ENCODE results near the gene POLD4.
A peak's percentile ranks its signal among the peaks of the same experiment; 100 is the strongest.

The POLD4 gene

DNA sequence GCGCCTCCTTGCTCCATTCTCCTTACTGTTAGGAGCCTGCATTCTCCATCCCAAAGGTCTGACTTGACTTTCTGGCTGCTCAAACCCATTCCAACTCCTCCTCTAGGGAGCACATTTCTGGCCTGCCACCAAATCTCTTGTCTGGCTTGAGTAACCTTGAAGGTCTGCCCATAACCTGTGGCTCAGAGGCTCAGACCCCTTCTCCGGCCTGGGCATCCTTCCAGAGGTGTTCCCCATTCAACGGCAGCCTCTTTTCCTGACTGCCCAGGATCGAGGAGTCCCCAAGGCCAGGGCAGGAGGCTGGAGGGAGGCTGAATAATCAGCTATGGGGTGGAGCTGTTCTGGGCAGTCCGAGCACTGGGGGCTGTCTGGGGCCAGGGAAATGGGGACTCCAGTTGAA lies 40.6 kb upstream of the POLD4 start:
- no peaks in the 10 kb centered on the region for H3K9me3 Mint-ChIP-seq
- peak overlapping the region; percentile 49 for H3K27ac Mint-ChIP-seq
- peak overlapping the region; percentile 95 for H3K4me3 Mint-ChIP-seq
- peaks cover 58% of the 10 kb centered on the region for H3K4me1 Mint-ChIP-seq (ENCODE audit: low read depth)
- no peaks in the 10 kb centered on the region for H3K27me3 Mint-ChIP-seq
- H3K36me3 Mint-ChIP-seq (ENCODE audit: low read depth): peaks cover 69% of the 10 kb centered on the region
- DNase-seq: no peak

DNA sequence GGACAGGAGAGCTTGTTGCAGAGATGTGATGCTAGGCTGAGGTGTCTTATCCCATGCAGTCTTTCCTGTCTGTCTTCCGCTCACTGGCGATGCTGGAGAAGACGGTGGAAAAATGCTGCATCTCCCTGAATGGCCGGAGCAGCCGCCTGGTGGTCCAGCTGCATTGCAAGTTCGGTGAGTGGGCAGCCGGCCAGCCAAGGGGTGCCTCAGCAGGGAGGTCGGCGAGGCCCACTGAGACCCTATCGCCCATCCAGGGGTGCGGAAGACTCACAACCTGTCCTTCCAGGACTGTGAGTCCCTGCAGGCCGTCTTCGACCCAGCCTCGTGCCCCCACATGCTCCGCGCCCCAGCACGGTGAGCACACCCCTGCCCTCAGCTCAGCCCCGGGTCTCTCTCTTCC lies 40.1 kb upstream of the POLD4 start:
- Mint-ChIP-seq H3K27ac (peak overlapping the region; percentile 49), H3K27me3 (no peaks in the 10 kb centered on the region), H3K36me3 (ENCODE audit: low read depth) (peaks cover 64% of the 10 kb centered on the region), H3K9me3 (no peaks in the 10 kb centered on the region), H3K4me3 (peak overlapping the region; percentile 95), H3K4me1 (ENCODE audit: low read depth) (peaks cover 56% of the 10 kb centered on the region)
- DNase-seq: no peak

DNA sequence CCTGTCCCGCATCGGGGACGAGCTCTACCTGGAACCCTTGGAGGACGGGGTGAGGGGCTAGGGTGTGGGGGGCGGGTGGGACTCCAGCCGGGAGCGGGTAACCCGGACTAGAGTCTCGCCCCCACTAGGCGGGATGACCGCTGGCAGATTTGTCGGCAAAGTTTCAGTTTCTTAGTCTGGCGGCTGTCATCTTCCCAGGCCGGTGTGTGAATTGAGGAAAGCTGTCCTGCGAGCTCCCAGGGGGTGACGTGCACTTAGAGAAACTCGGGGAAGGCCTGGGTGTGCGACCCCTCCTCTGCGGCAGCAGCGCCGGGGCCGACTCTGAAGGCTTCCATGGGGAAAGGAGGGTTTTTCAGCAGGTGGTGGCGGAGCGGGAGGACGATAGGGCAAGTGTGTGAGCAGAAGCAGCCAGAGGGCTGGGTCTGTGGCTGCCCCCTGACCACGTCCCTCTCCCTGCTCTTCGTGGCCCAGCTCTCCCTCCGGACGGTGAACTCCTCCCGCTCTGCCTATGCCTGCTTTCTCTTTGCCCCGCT lies 38.9 kb upstream of the POLD4 start:
- Mint-ChIP-seq H3K9me3 (no peaks in the 10 kb centered on the region), H3K27me3 (no peaks in the 10 kb centered on the region), H3K4me3 (peak overlapping the region; percentile 95), H3K36me3 (ENCODE audit: low read depth) (peaks cover 52% of the 10 kb centered on the region), H3K4me1 (ENCODE audit: low read depth) (peaks cover 44% of the 10 kb centered on the region), H3K27ac (peak overlapping the region; percentile 90)
- DNase-seq: no peak

DNA sequence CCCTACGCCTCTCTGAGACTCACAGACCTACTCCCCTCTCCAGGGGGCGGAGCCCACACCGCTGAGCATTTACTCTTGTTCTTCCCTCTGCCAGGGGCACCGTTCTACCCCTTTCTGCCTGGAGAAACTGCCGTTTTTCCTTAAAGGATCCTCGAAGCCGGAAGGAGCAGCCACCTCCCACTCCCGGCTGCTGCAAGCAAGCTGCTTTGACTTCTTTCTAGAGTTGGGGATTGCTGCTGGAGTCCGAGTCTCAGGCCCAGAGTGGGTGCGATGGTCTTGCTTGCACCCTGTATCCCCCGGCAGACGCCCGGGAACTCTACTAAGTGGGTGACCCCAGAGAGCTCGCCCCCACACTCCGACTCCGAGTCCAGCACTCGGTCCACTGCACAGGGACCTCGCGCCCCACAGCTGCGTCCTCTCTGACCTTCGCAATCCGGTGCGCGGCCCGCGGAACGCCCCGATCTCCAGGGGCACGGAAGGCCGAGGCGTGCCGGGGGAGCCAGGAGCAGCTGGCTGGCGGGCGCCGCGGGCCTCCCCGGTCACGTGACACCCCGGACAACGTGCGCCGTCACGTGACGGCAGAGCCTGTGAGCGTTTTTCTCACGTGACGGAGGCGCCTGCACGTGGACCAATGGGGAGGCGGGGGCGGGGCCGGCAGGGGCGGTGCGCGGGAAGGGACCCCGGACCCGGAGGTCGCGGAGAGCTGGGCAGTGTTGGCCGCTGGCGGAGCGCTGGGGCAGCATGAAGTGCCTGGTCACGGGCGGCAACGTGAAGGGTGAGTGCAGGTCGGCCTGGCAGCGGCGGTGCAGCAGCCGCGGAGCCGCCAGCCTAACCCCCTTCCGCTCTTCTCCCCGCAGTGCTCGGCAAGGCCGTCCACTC lies 38.2 kb upstream of the POLD4 start, which contains the start of gene RAD9A:
Gene RAD9A (plus strand): TSS at position 683 of the 879 bp plus-strand sequence. CDS start 59 bp downstream, at position 742.
- peaks cover 39% of the 10 kb centered on the region for H3K4me1 Mint-ChIP-seq (ENCODE audit: low read depth)
- H3K27me3 Mint-ChIP-seq: no peaks in the 10 kb centered on the region
- H3K36me3 Mint-ChIP-seq (ENCODE audit: low read depth): peaks cover 46% of the 10 kb centered on the region
- peak within 1 kb of the TSS; percentile 90 for H3K27ac Mint-ChIP-seq
- peak within 1 kb of the TSS; percentile 95 for H3K4me3 Mint-ChIP-seq
- peak; percentile 92 for DNase-seq
- no peaks in the 10 kb centered on the region for H3K9me3 Mint-ChIP-seq

DNA sequence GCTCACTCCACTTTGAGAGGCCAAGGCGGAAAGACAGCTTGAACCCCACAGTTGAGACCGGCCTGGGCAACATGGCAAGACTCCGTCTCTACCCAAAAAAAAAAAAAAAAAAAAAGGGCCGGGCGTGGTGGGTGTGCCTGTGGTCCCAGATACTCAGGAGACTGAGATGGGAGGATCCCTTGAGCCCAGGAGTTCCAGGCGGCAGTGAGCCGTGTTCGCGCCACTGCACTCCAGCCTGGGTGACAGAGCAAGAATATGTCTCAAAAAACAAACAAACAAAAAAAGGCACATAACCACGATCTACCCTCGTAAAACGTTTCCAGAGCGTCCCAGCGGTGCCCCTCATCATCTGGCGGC lies 37.6 kb upstream of the POLD4 start:
- H3K27me3 Mint-ChIP-seq: no peaks in the 10 kb centered on the region
- H3K27ac Mint-ChIP-seq: peak overlapping the region; percentile 90
- peaks cover 36% of the 10 kb centered on the region for H3K4me1 Mint-ChIP-seq (ENCODE audit: low read depth)
- DNase-seq: no peak
- H3K4me3 Mint-ChIP-seq: peak overlapping the region; percentile 95
- no peaks in the 10 kb centered on the region for H3K9me3 Mint-ChIP-seq
- peaks cover 39% of the 10 kb centered on the region for H3K36me3 Mint-ChIP-seq (ENCODE audit: low read depth)

DNA sequence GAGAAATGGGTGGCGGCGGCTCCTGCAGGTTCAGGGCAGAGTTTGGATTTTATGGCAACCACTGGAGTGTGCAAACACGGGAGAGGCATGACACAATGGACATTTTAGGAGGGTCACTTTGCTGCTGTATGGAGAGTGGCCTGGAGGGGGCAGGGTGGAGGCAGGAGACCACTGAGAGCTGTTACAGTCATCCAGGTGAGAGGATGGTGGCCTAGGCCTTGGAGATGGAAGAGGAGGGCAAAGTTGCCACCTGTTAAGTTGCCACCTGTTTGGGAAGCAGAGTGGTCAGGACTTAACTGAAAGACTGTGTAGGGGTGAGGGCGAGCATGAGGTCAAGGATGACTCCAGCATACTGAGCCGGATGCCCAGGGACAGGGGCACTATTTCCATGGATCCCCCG lies 36.1 kb upstream of the POLD4 start:
- Mint-ChIP-seq H3K9me3 (no peaks in the 10 kb centered on the region), H3K4me1 (ENCODE audit: low read depth) (peaks cover 36% of the 10 kb centered on the region), H3K27ac (peak overlapping the region; percentile 13), H3K36me3 (ENCODE audit: low read depth) (peaks cover 25% of the 10 kb centered on the region), H3K4me3 (peak overlapping the region; percentile 53), H3K27me3 (no peaks in the 10 kb centered on the region)
- DNase-seq: peak; percentile 70

DNA sequence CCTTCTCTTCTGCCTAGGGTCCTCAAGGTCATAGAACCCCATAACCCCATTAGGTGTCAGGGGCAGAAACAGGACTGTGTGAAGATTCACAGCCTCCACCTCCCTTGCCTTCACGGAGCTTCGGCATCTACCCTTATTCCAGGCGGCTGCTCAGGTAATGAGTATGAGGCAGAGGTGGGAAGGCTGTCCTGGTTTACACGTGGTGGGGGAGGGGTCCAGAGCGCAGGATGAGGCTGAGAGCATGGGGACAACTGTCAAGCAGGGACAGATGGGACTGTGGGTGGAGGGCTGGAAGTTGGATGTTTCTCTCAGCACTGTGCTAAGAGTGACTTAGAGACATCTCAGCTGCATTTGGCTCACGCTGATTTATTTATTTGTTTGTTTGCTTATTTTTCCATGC lies 34.2 kb upstream of the POLD4 start:
- Mint-ChIP-seq H3K9me3 (no peaks in the 10 kb centered on the region), H3K27ac (peak overlapping the region; percentile 9), H3K4me3 (no peak overlapping the region), H3K27me3 (no peaks in the 10 kb centered on the region), H3K36me3 (ENCODE audit: low read depth) (peaks cover 8% of the 10 kb centered on the region), H3K4me1 (ENCODE audit: low read depth) (peaks cover 21% of the 10 kb centered on the region)
- DNase-seq: no peak

DNA sequence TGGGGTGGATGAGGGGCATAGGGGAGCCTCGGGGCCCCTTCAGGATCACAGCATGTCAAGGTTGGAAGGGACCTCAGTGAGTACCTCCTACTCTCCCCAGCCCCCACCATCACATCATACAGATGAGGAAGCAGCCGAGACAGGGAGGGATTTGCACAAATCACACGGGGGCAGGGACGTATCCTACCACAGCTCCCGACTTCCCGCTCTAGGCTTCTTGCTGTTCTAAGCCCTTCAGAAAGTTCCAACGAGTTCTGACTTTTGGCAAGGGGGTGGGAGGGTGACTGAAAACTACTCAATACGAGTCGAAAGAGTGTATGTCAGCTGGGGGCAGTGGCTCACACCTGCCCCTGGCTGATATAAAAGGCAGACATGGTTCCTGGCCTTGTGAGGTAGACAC lies 33.7 kb upstream of the POLD4 start:
- peaks cover 5% of the 10 kb centered on the region for H3K36me3 Mint-ChIP-seq (ENCODE audit: low read depth)
- no peaks in the 10 kb centered on the region for H3K27me3 Mint-ChIP-seq
- no peak overlapping the region for H3K4me3 Mint-ChIP-seq
- no peak for DNase-seq
- H3K27ac Mint-ChIP-seq: no peak overlapping the region
- peaks cover 21% of the 10 kb centered on the region for H3K4me1 Mint-ChIP-seq (ENCODE audit: low read depth)
- no peaks in the 10 kb centered on the region for H3K9me3 Mint-ChIP-seq

DNA sequence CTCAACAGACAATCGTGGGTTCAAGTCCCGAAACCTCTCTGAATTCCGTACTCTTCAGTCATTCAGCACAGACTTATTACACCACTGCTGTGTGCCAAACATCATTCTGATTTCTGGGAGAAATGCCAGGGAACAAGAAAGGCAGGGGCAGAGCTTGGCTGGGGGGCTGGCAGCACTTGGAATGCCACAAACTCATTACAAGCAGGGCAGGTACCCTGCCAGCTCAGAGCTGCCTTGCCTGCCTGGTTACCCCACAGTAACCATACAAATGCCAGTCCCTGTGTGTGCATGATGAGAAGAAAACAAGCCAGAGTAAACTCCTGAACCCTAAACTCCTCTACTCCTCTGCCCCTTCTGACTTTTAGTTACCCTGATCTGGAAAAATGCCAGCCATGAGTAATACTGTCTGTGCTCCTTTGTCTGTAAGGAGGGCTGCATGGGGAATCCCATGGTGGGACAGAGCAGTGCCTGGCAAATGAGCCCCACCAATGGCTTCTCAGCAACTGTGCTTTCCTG lies 31.6 kb upstream of the POLD4 start:
- H3K4me3 Mint-ChIP-seq: no peak overlapping the region
- no peak overlapping the region for H3K27ac Mint-ChIP-seq
- H3K27me3 Mint-ChIP-seq: no peaks in the 10 kb centered on the region
- H3K36me3 Mint-ChIP-seq (ENCODE audit: low read depth): no peaks in the 10 kb centered on the region
- H3K4me1 Mint-ChIP-seq (ENCODE audit: low read depth): peaks cover 12% of the 10 kb centered on the region
- H3K9me3 Mint-ChIP-seq: no peaks in the 10 kb centered on the region
- DNase-seq: no peak

DNA sequence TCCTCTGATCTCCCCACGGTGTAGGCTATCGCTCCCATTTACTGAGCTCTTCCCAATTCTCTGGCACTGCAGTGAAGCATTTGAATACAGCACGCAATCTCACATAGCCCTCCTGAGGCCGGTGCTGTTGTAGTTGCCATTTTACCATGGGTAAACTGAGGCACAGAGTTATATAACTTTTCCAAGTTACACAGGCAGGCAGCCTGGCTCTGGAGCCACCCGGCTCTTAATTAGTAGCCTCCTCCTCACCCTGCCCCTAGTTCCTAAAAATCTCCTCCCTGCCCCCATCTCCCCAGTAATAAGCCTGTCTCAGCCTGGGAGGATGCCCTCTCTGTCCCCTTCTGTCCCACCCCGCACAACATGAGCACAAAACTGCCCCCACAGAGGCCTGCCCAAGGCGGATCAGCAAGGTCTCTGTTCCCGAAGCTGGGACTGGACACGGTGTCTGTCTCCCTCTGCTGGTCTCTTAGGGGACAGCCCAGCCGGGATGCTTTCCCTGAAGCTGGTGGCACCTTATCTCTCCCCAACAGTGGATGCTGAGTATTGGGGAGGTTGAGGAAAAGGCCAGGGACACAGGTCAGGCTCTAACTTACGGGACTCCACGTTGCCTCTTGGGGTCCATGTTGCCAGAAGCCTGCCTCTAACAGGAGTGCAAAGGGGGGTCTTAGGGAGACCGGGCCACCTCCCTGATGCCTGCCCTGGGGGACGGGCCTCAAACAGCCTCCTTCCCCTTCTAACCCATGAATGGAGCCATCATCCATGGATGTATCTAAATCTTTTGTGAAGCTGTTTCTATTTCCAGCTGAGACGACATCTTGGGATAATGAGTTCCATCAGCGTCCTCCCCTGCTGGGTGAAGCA lies 29.2 kb upstream of the POLD4 start:
- H3K4me3 Mint-ChIP-seq: no peak overlapping the region
- no peak overlapping the region for H3K27ac Mint-ChIP-seq
- DNase-seq: peak; percentile 90
- H3K4me1 Mint-ChIP-seq (ENCODE audit: low read depth): peaks cover 4% of the 10 kb centered on the region
- H3K27me3 Mint-ChIP-seq: no peaks in the 10 kb centered on the region
- no peaks in the 10 kb centered on the region for H3K9me3 Mint-ChIP-seq
- no peaks in the 10 kb centered on the region for H3K36me3 Mint-ChIP-seq (ENCODE audit: low read depth)

DNA sequence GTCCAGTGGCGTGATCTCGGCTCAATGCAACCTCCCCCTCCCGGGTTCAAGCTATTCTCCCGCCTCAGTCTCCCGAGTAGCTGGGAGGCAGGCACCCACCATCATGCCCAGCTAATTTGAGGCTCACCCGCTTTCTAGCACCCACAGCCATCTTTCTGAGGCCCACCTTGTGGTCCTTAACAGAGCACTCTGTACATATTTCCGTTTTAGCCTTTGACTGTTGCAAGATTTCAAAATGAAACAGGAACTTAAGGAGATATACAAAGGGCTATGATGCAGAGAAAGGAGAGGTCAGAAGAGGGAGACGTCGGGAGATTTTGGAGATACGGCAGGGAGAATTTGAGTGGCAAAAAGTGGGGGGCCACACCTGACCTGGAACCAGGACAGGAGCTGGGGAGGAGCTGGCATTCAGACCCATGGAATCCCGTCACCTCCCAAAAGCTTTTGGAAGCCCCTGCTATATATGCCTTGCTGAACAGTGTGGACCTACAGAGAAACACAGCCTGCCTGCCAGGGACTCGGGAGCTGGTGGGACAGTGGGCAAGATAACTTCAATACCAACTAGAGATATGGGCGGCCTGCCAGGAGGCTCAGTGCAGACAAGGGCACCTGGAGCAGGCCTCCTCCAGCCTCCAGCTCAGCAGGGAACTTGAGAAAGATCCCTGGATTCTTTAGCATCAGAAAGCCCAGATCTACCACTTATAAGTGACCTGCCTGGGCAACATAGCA lies 28.1 kb upstream of the POLD4 start:
- Mint-ChIP-seq H3K36me3 (ENCODE audit: low read depth) (no peaks in the 10 kb centered on the region), H3K27ac (no peak overlapping the region), H3K4me3 (no peak overlapping the region), H3K9me3 (no peaks in the 10 kb centered on the region), H3K4me1 (ENCODE audit: low read depth) (peaks cover 4% of the 10 kb centered on the region), H3K27me3 (peaks cover 6% of the 10 kb centered on the region)
- DNase-seq: no peak

DNA sequence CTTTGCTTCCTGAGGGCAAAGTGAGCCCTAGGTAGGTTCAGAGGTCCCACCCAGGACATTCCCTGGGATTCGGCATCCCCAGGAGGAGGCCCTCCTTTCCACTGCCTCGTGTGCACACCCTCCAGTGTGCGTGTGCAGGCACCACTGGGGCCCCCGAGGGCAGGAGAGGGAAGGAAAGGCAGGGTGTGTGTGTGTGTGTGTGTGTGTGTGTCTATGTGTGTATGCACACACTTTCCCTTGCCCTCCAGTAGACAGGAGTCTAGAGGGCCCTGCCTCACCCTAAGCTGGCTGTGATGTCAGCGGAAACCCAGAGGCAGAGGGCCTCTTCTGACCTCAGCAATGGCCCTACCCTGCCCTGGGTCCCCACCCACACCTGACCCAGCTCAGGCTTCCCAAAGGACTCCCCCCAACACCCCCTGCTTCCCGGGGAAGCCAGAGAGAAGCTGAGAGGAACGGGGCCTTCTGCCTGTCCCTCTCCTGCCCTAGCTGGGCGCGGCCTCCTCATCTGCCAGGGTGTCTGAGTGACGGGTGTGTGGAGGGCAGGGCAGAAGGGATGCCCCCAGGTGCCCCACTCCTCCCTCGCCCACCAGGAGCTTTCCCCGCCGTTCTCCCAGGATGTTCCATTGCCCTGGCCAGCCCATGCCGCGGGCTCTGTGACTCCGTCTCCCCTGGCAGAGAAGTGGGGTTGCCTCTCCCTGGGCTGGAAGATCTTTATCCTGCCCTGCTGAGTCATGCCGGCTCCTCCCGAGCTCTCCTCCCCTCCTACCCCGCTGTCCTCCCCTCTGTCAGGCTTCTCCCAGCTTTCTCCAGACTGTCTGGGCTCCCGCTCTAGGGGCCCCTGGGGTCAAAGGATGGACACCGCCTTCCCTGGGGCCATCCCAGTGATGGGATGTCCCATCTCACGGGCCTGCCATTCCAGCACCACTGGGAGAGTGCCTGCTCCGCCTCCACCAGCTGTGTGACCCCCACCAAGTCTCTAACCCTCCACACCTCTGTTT lies 26.0 kb upstream of the POLD4 start:
- peaks cover 12% of the 10 kb centered on the region for H3K4me1 Mint-ChIP-seq (ENCODE audit: low read depth)

DNA sequence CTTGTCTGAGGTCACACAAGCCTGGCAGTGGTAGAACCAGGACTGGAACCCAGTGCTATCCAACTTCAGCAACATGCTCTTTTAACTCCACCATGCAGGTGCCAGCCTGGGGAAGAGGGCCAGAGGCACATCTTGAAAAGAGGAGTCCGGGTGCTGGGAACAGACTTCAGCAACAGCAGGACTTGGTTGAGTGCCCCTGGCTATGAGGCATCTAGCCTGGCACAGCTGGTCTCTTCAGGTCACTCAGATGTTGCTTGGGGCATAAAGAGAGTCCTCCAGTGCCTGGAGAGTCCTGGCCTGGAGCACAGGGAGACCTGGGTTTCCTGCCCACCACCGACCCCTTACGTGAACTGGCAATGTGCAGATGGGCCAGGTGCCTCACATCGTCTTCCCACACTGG lies 25.2 kb upstream of the POLD4 start:
- H3K36me3 Mint-ChIP-seq (ENCODE audit: low read depth): no peaks in the 10 kb centered on the region
- no peak for DNase-seq
- no peaks in the 10 kb centered on the region for H3K9me3 Mint-ChIP-seq
- H3K27me3 Mint-ChIP-seq: peaks cover 20% of the 10 kb centered on the region
- H3K4me1 Mint-ChIP-seq (ENCODE audit: low read depth): peaks cover 17% of the 10 kb centered on the region
- no peak overlapping the region for H3K27ac Mint-ChIP-seq
- no peak overlapping the region for H3K4me3 Mint-ChIP-seq

More for the DNA sequence above, 26.0 kb upstream of the POLD4 start:
- Mint-ChIP-seq H3K4me3 (no peak overlapping the region), H3K9me3 (no peaks in the 10 kb centered on the region), H3K27ac (peak overlapping the region; percentile 26), H3K36me3 (ENCODE audit: low read depth) (no peaks in the 10 kb centered on the region), H3K27me3 (peaks cover 15% of the 10 kb centered on the region)
- no peak for DNase-seq
